GM21619 (cell line): ENCODE results near the gene PLA2G10.
"Not testable (repeated sequence)": the region's sequence is repeated elsewhere in the genome, so short reads cannot be mapped to it uniquely, and the experiment has no call there.

ENCODE experiments used
- ATAC-seq: cut with Tn5 transposase; IDR thresholded peaks from one replicate; pipeline ENCODE4 v1.9.1; 2021; ENCODE audit not compliant: unreplicated experiment

PLA2G10 gene

DNA sequence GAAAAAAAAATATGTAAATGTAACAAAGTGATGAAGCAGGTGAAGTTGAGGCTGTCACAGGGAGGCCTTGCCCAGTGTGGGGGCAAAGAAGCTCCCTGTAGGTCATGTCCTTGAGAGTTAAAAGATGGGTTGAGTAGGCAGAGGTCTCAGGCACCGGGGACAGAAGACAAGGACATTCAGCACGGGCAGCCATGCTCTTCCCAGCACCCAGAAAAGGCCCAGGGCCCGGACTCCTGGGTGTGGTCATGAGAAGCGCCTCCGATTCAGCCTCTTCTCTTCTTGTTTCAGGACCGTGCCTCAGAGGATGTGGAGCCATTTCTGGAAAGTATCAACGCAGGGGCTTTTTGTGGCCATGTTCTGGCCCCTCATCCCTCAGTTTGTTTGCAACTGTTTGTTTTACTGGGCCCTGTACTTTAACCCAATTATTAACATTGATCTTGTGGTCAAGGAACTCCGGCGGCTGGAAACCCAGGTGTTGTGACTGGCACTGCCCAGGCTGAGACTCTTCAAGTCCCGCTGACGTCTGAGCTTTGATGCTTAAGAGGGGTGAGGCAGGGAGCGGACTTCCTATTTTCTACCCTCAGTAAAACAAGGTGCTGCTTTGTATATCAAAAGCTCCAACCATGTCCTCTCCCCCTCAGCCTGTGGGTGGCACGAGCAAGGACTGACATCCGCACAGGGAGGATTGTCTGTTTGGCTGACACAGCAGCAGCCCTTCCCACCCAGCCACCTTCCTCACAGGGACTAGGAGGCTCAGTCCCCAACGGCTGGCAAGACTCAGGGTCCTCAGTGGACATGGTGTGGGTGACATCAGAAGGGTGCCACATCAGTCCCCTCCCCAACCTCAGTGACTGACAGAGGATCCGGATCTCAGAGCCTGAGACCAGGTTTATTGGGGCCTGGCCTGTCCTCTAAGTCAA lies 26.5 kb downstream of the PLA2G10 start:
- ATAC-seq: no peak

DNA sequence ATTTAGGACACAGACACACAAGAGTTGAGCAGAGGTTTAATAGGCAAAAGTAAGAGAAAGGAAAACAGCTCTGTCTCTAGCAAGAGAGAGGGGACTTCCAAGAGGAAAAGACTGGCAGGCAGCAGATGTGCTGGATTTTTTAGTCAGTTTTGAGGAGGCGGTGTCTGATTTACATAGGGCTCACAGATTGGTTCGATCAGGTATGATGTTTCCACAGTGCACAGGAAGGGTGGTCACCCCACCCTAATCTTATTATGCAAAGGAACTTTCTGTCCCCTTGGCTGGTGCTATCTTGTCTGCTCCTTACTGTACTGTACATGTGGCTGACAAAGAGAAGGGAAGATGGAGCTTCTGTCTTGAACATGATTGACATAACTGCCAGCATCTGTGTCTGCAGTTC lies 36.0 kb downstream of the PLA2G10 start:
- peak; percentile 86 for ATAC-seq

DNA sequence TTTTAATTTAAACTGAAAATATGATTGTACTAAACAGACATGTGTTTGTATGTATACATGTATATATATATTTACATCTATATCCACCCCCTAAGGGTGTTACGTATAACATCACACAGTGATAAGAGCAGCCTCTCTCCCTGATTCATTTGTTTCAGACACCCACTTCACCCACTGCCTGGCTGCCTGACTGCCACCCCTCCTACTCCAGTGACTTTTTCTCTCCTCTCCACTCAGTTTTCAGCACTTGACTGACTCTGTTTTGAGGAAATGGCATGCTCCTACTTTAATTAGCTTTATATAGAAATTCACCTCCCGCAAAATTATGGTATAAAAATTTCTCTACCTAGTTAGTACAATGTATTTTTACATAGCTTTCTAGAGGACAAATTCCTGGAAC lies 41.4 kb downstream of the PLA2G10 start:
- ATAC-seq: no peak

DNA sequence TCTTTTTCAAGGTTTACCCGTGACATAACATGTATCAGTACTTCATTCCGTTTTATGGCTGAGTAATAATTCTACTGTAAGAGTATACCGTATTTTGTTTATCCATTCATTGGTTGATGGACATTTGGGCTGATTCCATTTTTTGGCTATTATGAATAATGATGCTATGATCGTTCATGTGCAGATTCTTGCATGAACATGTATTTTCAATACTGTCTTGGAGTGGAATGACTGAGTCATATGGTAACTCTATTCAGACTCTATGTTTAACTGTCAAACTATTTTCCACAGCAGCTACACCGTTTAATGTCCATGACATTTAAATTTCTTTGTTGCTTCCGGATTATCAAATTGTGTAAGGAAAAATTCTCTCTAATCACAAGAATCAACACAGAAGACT lies 43.5 kb downstream of the PLA2G10 start:
- no peak for ATAC-seq

DNA sequence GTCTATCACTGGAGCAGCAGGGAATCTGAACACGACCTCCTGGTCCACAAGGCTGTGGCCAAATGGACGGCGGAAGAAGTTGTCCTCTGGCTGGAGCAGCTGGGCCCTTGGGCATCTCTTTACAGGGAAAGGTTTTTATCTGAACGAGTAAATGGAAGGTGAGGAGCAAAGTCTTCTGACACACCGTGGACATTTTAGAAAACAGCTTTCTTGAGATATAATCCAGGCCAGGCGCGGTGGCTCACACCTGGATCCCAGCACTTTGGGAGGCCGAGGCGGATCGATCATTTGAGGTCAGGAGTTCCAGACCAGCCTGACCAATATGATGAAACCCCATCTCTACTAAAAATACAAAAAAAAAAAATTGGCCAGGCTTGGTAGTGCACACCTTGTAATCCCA lies 44.3 kb downstream of the PLA2G10 start:
- no peak for ATAC-seq

DNA sequence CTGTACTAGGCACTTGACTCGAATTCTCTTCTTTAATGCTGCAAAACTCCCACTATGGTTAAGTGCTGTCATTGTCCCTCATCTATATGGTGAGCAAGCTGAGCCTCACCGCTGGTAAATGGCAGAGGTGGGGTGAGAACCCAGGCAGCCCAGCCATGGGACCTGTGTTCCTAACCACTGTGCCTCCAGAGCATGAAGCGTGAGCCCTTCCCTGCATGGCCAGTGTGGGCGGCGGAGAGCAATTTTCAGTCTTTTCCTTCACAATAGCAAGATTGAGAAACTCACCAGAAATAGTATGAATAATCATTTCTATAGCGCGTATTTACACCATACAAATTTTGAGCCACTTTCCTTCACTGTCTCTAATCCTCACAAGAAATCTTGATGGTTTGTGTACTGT lies 52.2 kb downstream of the PLA2G10 start:
- no peak for ATAC-seq

DNA sequence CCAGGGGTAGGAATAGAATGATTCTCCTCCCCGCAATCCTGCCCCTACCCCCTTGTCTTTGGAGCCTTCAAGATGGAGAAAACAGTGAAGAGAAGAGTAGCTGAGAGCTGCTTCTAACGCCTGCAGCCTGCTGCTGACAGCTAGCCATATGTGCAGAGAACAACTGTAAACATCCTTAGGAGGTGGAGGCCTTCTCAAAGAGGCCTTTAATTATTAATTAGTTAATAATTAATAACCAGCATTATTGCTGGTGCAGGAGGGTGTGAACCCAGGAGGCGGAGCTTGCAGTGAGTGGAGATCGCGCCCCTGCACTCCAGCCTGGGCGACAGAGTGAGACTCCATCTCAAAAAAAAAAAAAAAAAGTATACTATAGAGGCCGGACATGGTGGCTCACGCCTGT lies 52.9 kb downstream of the PLA2G10 start:
- ATAC-seq: no peak

DNA sequence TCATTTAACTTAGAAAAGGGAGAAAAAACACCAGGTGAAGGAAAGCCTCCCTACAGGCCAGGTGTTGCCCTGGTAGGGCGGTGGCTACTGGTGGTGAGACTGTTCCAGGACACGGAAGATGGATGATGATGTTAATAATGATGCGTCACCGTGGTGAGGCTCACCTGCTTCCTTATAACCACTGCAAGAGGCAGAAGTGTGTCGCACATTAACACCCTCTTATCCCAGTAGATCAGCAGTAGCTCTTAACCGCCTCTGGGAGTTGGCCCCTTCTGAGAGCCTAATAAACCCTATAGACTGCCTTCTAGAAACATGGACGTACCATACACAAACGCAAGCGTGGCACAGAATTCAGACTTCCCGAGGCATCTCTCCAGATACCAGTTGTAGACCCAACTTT lies 53.6 kb downstream of the PLA2G10 start:
- ATAC-seq: no peak

DNA sequence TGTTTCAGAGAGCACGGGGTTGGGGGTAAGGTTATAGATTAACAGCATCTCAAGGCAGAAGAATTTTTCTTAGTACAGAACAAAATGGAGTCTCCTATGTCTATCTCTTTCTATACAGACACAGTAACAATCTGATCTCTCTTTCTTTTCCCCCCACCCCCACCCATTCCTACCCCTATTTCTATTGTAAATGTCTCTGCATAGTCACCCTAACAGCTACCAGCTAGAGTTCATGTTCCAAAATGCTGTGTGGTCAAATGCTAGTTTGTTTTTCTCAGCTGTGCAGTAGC lies 57.2 kb downstream of the PLA2G10 start:
- not testable (repeated sequence) for ATAC-seq

DNA sequence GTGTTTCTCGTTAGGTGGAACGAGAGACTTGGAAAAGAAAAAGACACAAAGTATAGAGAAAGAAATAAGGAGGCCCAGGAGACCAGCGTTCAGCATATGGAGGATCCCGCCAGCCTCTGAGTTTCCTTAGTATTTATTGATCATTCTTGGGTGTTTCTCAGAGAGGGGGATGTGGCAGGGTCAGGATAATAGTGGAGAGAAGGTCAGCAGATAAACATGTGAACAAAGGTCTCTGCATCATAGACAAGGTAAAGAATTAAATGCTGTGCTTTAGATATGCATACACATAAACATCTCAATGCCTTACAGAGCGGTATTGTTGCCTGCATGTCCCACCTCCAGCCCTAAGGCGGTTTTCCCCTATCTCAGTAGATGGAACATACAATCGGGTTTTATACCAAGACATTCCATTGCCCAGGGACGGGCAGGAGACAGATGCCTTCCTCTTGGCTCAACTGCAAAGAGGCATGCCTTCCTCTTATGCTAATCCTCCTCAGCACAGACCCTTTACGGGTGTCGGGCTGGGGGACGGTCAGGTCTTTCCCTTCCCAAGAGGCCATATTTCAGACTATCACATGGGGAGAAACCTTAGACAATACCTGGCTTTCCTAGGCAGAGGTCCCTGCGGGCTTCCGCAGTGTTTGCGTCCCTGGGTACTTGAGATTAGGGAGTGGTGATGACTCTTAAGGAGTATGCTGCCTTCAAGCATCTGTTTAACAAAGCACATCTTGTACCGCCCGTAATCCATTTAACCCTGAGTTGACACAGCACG lies 57.7 kb downstream of the PLA2G10 start:
- not testable (repeated sequence) for ATAC-seq

DNA sequence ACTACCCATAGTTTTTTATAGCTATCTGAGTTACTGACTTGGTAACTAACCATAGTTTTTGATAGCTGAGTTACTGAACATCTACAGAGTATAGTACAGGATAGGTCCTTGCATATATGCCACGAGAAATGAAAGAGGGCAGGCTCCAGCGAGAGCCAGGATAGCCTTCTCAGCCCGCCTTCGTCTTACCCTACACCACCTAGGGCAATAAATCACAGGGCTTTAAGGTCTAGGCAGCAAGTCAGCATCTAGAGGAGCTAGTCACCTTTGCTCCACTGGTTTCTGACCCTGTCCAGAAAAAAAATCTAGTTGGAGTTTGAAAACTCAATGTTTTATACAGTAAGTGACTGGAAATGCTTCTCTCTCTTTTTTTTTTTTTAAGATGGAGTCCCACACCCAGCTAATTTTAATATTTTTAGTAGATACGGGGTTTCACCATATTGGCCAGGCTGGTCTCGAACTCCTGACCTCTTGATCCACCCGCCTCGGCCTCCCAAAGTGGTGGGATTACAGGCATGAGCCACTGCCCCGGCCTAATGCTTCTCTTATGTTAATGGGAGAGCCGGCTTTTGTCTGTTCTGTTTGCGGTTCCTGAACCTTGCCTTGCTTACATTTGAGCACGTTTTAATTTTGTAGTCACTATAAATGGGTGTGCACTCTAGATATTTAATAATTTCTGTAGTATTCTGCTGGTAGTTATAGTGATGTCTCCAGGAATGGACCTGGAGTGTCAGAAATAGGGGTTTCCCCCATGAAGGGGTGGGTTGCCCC lies 58.5 kb downstream of the PLA2G10 start:
- no peak for ATAC-seq

DNA sequence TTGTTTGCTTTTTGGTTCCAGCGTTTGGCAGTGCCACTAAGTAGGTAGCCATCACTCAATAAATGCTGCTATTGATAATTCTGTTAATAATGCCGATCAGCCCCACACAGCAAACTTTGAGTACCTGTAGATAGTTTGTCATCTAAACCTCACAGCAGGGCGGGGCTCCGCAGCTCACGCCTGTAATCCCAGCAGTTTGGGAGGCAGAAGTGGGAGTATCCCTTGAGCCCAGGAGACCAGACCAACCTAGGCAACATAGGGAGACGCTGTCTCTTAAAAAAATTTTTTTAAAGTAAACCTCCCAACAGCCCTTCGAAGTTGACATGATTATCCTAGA lies 59.8 kb downstream of the PLA2G10 start:
- ATAC-seq: no peak

DNA sequence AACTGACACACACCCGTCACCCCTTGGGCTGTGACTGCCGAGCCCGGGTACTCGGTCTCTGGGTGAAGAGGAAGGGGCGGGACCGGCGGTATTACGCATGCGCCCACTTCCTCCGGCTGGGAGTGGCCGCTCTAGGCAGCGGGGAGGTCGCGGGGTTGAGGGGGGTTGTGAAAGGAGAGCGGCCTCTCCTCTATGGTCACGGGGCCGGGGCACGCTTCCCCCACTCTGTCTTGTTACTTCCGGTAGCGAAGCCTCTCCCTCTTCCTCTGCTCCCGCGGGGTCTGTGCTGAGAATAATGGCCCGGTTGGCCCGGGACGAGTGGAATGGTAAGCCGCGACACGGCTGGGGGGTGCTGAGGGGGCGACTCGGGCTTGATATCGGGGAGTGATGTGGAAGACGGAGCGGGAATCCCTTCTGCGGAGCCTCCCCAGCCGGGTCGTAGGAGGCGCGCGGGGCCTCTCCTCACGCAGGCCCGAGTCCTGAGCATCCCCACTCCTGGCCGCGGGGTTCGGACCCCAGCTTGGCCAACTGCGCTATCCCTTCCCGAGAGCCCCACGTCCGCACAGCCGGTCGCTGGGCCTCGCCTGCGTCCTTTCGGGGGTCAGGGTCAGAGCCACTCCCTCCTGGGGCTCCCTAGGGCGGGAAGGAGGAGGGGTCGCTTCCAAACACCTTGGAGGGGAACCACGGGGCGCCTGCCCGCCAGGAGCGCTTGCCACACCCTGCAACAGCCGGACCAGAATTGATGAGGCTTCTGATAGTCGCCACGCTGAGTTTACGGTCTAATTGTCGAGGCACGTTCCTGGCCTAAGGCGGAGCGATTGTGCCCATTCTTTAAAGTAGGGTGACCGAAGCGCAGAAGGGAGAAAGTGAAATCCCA lies 61.2 kb downstream of the PLA2G10 start, which contains the start of gene BFAR:
TSS of gene BFAR (plus strand) at position 259 of the 877 bp plus-strand sequence. CDS start 11,396 bp downstream, outside the sequence.
- ATAC-seq: peak; percentile 79

DNA sequence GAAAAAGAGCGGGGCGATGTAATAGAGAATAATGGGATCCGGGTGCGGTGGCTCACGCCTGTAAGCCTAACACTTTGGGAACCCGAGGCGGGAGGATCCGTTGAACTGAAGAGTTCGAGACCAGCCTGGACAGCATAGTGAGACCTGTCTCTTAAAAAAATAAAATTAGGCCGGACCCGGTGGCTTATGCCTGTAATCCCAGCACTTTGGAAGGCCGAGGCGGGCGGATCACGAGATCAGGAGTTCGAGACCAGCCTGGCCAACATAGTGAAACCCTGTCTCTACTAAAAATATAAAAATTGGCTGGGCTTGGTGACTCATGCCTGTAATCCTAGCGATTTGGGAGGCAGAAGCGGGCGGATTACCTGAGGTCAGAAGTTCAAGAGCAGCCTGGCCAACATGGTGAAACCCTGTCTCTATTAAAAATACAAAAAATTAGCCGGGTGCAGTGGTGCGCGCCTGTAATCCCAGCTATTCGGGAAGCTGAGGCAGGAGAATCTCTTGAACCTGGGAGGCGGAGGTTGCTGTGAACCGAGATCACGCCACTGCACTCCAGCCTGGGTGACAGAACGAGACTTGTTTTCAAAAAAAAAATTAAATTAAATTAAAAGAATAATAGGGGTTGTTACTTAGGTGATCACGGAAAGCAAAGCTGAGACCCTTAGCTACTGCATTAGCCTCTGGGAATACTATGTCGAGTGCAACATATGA lies 63.3 kb downstream of the PLA2G10 start:
- not testable (repeated sequence) for ATAC-seq

DNA sequence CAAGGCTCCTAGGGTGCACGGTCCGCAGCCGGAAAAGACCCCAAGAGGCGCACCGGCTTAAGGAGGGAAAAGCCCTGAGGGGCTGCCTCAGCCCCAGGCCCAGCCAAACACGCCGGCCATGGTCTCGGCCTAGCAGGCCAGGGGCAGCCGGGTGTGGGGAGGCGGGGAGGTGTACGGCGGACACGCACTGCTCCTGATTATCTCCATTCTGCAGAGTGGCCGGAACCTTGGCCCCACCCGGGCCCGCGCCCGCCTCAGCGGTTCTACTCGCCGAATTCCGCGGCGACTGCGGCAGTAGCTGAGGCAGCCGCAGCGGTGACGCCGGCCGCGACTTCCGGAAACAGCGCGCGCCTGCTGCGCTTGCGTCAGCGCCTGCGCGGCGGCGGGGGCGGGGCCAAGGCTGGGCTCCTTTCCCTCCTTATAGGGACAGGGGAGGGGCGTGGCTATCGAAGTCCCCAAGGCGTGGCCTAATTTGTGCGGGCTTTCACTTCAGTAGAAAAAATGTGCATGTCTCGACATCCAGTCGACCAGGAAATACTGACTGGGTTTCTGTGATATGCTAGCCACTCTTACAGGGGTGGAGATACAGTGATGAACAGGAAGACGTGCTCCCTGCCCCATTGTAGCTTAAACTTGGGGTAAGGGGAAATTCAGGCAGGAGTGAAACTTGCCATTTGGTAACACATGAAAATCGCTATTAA lies 64.0 kb downstream of the PLA2G10 start, which contains the start of gene PARN:
TSS of gene PARN (minus strand) at position 342 of the 701 bp plus-strand sequence. CDS start at position 207, 135 bp downstream.
- ATAC-seq: peak; percentile 45

DNA sequence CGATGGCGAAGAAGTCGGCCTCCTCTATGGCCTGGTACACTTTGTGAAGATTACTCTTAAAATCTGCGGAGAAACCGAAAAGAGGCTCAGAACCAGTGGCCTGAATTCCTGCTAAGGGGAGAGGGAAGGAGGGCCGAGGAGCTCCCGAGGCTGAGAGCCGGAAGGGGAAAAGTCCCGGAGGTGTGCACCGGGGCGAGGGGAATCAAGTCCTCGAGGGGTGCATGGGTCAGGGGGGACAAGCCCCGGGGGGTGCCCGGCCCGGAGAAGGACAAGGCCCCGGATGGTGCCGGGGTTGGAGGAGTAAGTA lies 64.5 kb downstream of the PLA2G10 start:
- ATAC-seq: peak; percentile 10

DNA sequence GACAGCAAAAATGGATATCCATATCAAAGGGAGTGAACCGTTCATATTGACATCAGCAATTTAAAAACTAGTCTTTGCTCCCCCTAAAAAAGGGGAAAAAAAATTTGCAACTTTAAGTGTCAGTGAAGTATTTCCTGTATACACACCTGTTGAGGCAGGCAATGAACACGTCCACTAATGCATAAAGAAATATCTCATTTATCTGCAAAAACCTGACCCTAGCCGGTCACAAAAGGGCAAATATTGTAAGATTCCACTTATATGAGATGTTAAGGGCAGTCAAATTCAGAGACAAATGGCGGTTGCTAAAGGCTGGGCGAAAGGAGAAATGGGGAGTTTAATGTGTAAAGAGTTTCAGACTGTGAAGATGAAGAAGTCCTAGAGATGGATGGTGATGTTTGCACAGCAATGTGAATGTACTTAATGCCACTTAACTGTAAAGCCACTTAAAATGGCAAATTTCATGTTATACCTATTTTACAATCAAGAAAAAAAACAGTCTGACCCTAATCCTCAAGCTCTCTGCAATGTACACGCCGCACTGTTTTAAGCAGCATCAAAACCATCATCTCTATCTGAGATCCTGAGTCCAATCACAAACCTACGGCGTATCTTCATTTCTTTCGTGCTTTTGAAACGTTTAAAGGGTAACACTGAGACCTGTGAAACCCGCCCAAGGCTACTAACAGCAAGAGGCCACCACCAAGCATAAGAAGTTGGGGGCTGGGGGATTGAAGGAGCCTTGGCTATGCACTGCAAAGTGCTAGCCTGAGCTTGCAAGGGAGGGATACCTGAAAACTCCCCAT lies 65.1 kb downstream of the PLA2G10 start:
- ATAC-seq: no peak

DNA sequence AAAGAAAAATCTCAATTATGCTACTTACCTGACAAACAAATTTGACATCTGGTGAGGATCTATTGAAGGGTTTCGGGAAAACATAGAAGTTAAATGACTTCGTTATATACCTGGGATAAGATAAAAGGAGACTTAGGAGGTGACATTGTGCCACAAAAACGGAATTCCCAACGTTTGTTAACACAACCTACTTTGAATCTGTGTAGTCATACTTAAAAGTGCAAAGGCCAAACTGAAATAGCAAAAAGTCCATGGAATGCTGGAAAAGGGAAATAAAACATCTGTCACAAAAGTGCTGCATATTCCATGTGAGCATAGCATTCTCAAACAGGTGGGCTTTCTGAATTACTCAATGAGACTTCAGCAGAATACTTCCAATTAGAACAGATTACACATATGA lies 67.0 kb downstream of the PLA2G10 start:
- no peak for ATAC-seq
